Hindlimb muscle (tissue), 1 donor: ENCODE data around the gene FAM13C. TPM values are rescaled to one million over a fixed set of nuclear protein-coding genes. Genes with fewer than 3 reads are reported as not detected.
"Not testable (repeated sequence)": the region's sequence is repeated elsewhere in the genome, so short reads cannot be mapped to it uniquely, and the experiment has no call there.

Source experiments
- DNase-seq: peaks from one replicate; pipeline ENCODE4 v3.0.0-alpha.2; 2013
- polyA plus RNA-seq: library from polyadenylated mRNA; unstranded; fragments of 120-200 nt; gene quantifications from one replicate; pipeline ENCODE4 v1.2.1, GENCODE V29; 2013; ENCODE audit not compliant: insufficient read length

FAM13C gene
- polyA plus RNA-seq: 31.2 TPM

GRCh38 chr10:59362144-59362958 is at the start of gene FAM13C:
Gene FAM13C (minus strand): TSS chr10:59362549. CDS start chr10:59362460, 89 bp downstream.
- DNase-seq: peak; percentile 70

- no peak for DNase-seq
These were observed 42.9 kb upstream of the FAM13C start for GRCh38 chr10:59405235-59405634.

- DNase-seq: no peak
These were observed 37.9 kb upstream of the FAM13C start for GRCh38 chr10:59400214-59400613.

- not testable (repeated sequence) for DNase-seq
These were observed 37.0 kb upstream of the FAM13C start for GRCh38 chr10:59399329-59399728.

GRCh38 chr10:59397961-59398360 is 35.6 kb upstream of the FAM13C start:
- DNase-seq: no peak

- DNase-seq: no peak
These were observed 33.6 kb upstream of the FAM13C start for GRCh38 chr10:59395984-59396383.

GRCh38 chr10:59393349-59393748 is 31.0 kb upstream of the FAM13C start:
- DNase-seq: no peak

- DNase-seq: no peak
These were observed 28.7 kb upstream of the FAM13C start for GRCh38 chr10:59391060-59391459.

- no peak for DNase-seq
These were observed 26.3 kb upstream of the FAM13C start for GRCh38 chr10:59388671-59388976.

- no peak for DNase-seq
These were observed 25.8 kb upstream of the FAM13C start for GRCh38 chr10:59387951-59388670.

- no peak for DNase-seq
These were observed 22.4 kb upstream of the FAM13C start for GRCh38 chr10:59384761-59385160.

- no peak for DNase-seq
These were observed 21.6 kb upstream of the FAM13C start for GRCh38 chr10:59383908-59384307.

GRCh38 chr10:59383436-59383835 is 21.1 kb upstream of the FAM13C start:
- no peak for DNase-seq

GRCh38 chr10:59382831-59383295 is 20.5 kb upstream of the FAM13C start:
- DNase-seq: no peak

GRCh38 chr10:59381687-59382086 is 19.3 kb upstream of the FAM13C start:
- DNase-seq: no peak

GRCh38 chr10:59376846-59377245 is 14.5 kb upstream of the FAM13C start:
- no peak for DNase-seq

- DNase-seq: no peak
These were observed 13.6 kb upstream of the FAM13C start for GRCh38 chr10:59375990-59376389.

- DNase-seq: no peak
These were observed 12.6 kb upstream of the FAM13C start for GRCh38 chr10:59374916-59375315.

- DNase-seq: no peak
These were observed 10.7 kb upstream of the FAM13C start for GRCh38 chr10:59373071-59373470.

- no peak for DNase-seq
These were observed 10.2 kb upstream of the FAM13C start for GRCh38 chr10:59372543-59372942.

GRCh38 chr10:59366290-59366689 is 3.9 kb upstream of the FAM13C start:
- DNase-seq: peak; percentile 86

GRCh38 chr10:59363446-59363958 is 1.2 kb upstream of the FAM13C start:
- DNase-seq: no peak

- DNase-seq: peak; percentile 74
These were observed 621 bp upstream of the FAM13C start for GRCh38 chr10:59362959-59363381.

GRCh38 chr10:59361663-59362143 is 646 bp downstream of the FAM13C start:
- DNase-seq: no peak
